GM19467 (cell line): Measurements from ENCODE around the gene GMPR2.

ENCODE experiments used
- ATAC-seq: cut with Tn5 transposase; IDR thresholded peaks from one replicate; pipeline ENCODE4 v1.9.1; 2021; ENCODE audit warnings: mild to moderate bottlenecking, moderate library complexity; ENCODE audit not compliant: unreplicated experiment

The GMPR2 gene

GRCh38 chr14:24282736-24283135, 50.0 kb downstream of the GMPR2 start:
- ATAC-seq: no peak

DNA sequence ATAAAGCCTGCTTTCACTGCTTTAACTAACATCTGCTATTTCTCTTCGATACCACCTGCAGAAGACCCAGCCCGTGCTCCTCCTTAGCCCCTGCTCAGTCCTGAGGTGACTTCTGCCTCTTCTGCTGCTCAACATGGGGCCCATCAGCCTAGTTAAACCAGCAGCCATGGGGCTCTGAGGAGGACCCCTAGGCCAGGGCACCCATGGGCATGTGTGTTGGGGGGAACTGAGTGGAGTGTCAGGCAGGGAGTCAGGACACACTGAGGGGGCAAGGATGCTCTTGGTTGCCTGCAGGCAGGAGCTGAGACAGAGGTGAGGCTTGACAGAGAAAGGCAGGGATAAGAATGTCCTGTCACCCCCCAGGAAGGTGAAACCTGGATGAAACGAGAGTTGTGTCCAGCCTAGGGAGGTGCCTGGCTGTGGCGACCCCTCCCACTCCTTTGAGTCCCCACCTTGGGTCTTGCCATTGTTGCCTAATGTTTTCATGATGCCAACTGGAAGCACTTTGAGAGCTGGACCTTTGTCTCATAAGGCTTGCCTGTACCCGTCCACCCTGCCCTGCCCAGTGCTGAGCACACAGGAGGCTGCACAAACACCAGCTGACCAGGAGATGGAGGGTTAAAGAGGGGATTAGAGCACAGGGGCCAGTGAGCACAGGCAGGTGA, 51.2 kb downstream of the GMPR2 start:
- ATAC-seq: no peak

DNA sequence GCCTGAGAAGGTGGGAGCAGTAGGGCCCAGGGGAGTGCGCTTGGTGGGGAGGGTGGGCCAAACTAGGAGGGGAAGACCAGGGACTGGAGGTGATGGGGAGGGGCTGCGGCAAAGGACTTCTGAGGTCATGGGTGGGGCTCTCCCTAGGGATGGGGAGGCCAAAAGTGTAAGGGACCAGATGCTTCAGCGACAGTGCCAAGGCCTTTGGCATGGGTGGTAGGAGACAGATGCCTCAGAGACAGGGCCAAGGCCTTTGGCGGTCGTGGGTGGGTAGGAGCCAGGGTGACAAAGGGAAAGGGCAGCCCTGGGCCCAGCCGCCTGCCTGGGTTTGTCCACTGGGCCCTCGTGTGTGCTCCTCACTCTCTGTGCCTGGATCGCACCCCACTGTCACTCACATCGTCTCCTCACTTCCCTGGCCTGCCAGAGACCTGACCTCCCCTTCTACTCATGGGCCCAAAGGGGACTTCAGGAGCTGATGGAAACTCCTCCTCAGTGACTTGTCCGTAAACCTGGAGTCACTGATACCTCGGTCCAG, 51.8 kb downstream of the GMPR2 start:
- ATAC-seq: no peak

DNA sequence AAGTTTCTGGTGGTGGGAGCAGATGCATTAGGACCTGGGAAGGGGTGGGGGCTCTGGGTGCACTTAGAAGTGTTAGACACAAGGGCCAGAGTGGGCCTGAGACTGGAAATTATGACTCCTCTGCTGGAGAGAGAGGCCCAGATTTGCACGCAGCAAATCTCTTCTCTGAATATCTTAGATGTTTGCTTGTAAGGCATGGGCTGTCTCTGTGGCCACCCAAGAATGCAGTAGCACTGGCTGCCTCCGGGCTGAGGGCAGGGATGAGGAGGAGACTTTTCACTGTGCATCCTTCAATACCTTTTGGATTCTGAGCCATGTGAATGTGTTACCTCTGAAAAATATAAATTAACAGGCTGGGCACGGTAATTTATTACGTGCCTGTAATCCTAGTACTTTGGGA, 52.6 kb downstream of the GMPR2 start:
- ATAC-seq: no peak

DNA sequence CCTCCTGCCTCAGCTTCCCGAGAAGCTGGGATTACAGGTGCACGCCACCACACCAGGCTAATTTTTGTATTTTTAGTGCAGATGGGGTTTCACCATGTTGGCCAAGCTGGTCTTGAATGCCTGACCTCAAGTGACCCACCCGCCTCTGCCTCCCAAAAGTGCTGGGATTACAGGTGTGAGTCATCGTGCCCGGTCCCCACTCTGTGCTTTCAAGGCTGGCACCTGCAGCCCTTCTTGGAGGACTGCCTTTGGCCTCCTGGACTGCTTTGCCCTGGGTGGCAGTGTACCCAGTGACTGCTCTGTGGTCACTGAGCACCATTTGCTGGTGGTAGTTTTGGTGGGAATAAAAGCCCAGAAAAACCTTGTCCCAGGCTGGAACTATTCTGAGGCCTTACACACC, 54.3 kb downstream of the GMPR2 start:
- no peak for ATAC-seq
